Gastrocnemius medialis (tissue), 4 donors: Measurements from ENCODE around the gene AK2. TPM values are rescaled to one million over a fixed set of nuclear protein-coding genes. Genes with fewer than 3 reads are reported as not detected.
"Not testable (repeated sequence)": the region's sequence is repeated elsewhere in the genome, so short reads cannot be mapped to it uniquely, and the experiment has no call there.

Source experiments
- ATAC-seq, 2 donors: fragments of 150-250 bp; one replicate each; pipeline ENCODE4 v1.9.1; 2016
- DNase-seq, 2 donors: peaks; one replicate each; pipeline ENCODE4 v3.0.0-alpha.2; 2019
- H3K27ac ChIP-seq, 4 donors: fragments of 200-600 bp; sonication (generic); 1 replicate in 1 of 4; 2 replicates in 3 of 4; pipeline ENCODE4 v1.5.1; 2016 to 2018; ENCODE audit warnings: mild to moderate bottlenecking in 2 of 4, moderate library complexity in 1 of 4
- H3K27me3 ChIP-seq, 3 donors: fragments of 200-600 bp; sonication (generic) in 2 of 3; 1 replicate in 1 of 3; 2 replicates in 2 of 3; pipeline versions ENCODE4 v1.5.1 to v1.6.0; 2016 to 2019; ENCODE audit warnings: mild to moderate bottlenecking in 1 of 3, moderate library complexity in 1 of 3
- H3K36me3 ChIP-seq, 2 donors: fragments of 200-600 bp; sonication (generic) in 1 of 2; one replicate each; pipeline ENCODE4 v1.5.1; 2017 to 2018
- H3K4me1 ChIP-seq, 2 donors: fragments of 200-600 bp; sonication (generic) in 1 of 2; one replicate each; pipeline ENCODE4 v1.5.1; 2016 to 2017; ENCODE audit warnings: mild to moderate bottlenecking in 2 of 2
- H3K4me3 ChIP-seq, 4 donors: fragments of 200-600 bp; sonication (generic) in 3 of 4; 1 replicate in 1 of 4; 2 replicates in 3 of 4; pipeline ENCODE4 v1.5.1; 2016 to 2019; ENCODE audit warnings: mild to moderate bottlenecking in 2 of 4
- H3K9me3 ChIP-seq, 3 donors: fragments of 200-600 bp; sonication (generic) in 2 of 3; 1 replicate in 1 of 3; 2 replicates in 2 of 3; pipeline ENCODE4 v1.5.1; 2016 to 2019
- POLR2A ChIP-seq, 2 donors: fragments of 450-650 bp; IDR thresholded peaks; one replicate each; pipeline ENCODE4 v1.6.1; 2017; ENCODE audit warnings: antibody characterized with exemption in 2 of 2, mild to moderate bottlenecking in 2 of 2, moderate library complexity in 2 of 2
- in situ Hi-C, 4 donors: fragments of 200-750 bp; cut with MboI; loops; one replicate each; pipeline versions ENCODE4 v1.15.0 to v1.8.0; 2017; ENCODE audit warnings: low sequenced_read_pairs in 4 of 4
- intact Hi-C: fragments of 100-400 bp; cut with DNase I; formaldehyde crosslinking; loops from one replicate; pipeline ENCODE4 v1.15.1; 2023; ENCODE audit warnings: low total_unique reads
- total RNA-seq, 4 donors: library from RNA; depleted of rRNA; stranded (reverse); fragments of >200 nt; gene quantifications; one replicate each; pipeline versions ENCODE4 v1.1.0 to v1.2.3, GENCODE V29; 2016
- TF ChIP-seq, protein P1 (sequence below), 5 experiments: fragments of 450-650 bp in 3 of 5; fragments of 200-600 bp in 2 of 5; sonication (generic) in 2 of 5; IDR thresholded peaks in 4 of 5; conservative IDR thresholded peaks in 1 of 5; 1 replicate in 4 of 5; 2 replicates in 1 of 5; pipeline ENCODE4 v1.5.1; 2016 to 2019; ENCODE audit warnings: antibody characterized with exemption in 5 of 5, mild to moderate bottlenecking in 3 of 5, moderate library complexity in 3 of 5

The AK2 gene
- total RNA-seq, 4 donors from 2014 or later, result 125 to 261 (median 152) TPM

DNA sequence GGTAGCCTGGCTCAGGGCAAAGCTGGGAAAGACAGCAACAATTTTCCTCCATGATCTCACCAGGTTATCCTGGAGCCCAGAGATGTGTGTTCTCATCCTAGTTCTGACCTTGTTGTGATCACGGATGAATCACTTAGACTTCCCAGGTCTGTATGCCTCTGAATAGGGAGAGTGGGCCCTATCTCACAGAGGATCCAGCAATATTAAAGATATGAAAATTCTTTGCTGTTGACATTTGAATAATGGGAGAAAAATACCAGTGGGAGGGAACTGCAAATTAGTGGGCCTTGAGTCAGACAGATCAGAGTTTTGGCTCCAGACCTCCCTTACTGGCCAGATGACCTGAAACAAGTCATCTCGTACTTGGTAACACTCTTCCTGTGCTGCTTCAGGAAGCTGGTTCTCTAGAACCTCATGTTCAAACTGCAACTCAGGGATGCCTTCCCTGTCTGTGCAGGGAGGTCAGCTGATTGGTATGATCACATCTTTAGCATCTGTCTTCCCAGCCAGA lies 39.2 kb downstream of the AK2 start:
- Histone ChIP-seq H3K4me3 (no peak overlapping the region), H3K36me3 (no peaks in the 10 kb centered on the region), H3K9me3 (no peaks in the 10 kb centered on the region), H3K4me1 (peaks cover 28 to 37% of the 10 kb centered on the region in 2 donors), H3K27me3 (no peaks in the 10 kb centered on the region), H3K27ac (peak overlapping the region in 2 of 4 donors; percentile 18)
- TF ChIP-seq, protein P1, sequence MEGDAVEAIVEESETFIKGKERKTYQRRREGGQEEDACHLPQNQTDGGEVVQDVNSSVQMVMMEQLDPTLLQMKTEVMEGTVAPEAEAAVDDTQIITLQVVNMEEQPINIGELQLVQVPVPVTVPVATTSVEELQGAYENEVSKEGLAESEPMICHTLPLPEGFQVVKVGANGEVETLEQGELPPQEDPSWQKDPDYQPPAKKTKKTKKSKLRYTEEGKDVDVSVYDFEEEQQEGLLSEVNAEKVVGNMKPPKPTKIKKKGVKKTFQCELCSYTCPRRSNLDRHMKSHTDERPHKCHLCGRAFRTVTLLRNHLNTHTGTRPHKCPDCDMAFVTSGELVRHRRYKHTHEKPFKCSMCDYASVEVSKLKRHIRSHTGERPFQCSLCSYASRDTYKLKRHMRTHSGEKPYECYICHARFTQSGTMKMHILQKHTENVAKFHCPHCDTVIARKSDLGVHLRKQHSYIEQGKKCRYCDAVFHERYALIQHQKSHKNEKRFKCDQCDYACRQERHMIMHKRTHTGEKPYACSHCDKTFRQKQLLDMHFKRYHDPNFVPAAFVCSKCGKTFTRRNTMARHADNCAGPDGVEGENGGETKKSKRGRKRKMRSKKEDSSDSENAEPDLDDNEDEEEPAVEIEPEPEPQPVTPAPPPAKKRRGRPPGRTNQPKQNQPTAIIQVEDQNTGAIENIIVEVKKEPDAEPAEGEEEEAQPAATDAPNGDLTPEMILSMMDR (IDR thresholded peaks at IDR 0.05 in 4 of 5, conservative IDR thresholded peaks at IDR 0.05 in 1 of 5), result no peak
- no peak for TF ChIP-seq POLR2A (IDR thresholded peaks at IDR 0.05)
- intact Hi-C loops, result no loop called here
- DNase-seq (no peak), ATAC-seq (no peak)
- in situ Hi-C loops, result no loop called here

DNA sequence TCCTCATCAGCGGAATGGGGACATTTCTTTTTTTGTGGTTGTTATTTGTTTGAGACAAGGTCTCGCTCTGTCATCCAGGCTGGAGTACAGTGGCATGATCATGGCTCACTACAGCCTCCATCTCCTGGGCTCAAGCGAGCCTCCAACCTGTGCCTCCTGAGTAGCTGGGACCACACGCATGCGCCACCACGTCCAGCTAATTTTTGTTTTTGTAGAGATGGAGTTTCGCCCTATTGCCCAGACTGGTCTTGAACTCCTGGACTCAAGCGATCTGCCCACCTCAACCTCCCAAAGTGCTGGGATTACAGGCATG lies 43.4 kb downstream of the AK2 start:
- H3K4me3 ChIP-seq, in situ Hi-C loops, H3K27me3 ChIP-seq, H3K36me3 ChIP-seq, ATAC-seq, intact Hi-C loops, H3K9me3 ChIP-seq, DNase-seq: not testable (repeated sequence)
- peak overlapping the region in 1 of 4 donors; percentile 22 for H3K27ac ChIP-seq
- peaks cover 37 to 44% of the 10 kb centered on the region in 2 donors for H3K4me1 ChIP-seq

DNA sequence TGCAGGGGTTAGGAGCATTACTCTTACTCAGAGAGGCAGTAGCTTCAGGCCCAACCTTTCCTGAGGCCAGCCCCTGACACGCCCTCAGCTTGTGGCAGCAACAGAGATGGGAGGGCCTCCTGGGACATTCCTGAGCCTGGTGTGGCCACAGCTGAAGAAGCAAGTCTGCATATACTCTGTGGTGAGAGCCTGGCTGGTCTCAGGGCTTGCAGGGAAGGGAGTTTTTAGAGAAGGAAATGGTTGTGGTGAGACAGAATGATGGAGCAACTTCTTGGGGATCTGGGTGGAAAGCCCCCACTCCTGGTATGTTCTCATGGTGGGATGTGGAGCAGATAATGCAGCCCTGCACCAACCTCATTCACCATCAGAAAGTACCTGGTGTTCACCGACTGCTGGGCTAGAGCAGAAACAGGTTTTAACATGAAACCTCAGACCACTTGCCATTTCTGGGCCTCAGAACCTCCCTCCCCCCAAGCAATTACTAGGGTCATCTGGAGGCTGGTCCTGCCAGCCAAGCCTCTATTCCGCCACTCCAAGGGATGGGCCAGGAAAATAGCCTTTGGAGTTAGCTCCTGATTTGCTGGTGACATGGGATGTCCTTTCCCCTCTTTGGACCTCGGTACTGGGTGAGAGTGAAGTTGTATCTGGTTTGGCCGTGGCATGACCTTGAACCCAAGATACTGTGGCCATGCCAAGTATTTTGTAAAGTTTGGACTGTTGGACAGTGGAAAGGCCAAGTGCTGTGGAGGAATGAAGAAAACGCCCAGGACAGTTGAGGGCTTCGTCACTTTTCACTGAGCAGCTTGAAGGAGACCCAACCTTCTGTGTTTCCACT lies 44.0 kb downstream of the AK2 start:
- Histone ChIP-seq H3K4me1 (peaks cover 33 to 39% of the 10 kb centered on the region in 2 donors), H3K4me3 (no peak overlapping the region), H3K36me3 (no peaks in the 10 kb centered on the region), H3K27ac (peak overlapping the region; percentile 22 to 61 (median 33)), H3K9me3 (no peaks in the 10 kb centered on the region), H3K27me3 (no peaks in the 10 kb centered on the region)
- DNase-seq (peak; percentile 45 to 79), ATAC-seq (peak; percentile 35 to 71)
- in situ Hi-C loops, result no loop called here
- TF ChIP-seq, protein P1 (IDR thresholded peaks at IDR 0.05 in 4 of 5, conservative IDR thresholded peaks at IDR 0.05 in 1 of 5), result no peak
- TF ChIP-seq POLR2A (IDR thresholded peaks at IDR 0.05), result no peak
- intact Hi-C loops, result no loop called here

DNA sequence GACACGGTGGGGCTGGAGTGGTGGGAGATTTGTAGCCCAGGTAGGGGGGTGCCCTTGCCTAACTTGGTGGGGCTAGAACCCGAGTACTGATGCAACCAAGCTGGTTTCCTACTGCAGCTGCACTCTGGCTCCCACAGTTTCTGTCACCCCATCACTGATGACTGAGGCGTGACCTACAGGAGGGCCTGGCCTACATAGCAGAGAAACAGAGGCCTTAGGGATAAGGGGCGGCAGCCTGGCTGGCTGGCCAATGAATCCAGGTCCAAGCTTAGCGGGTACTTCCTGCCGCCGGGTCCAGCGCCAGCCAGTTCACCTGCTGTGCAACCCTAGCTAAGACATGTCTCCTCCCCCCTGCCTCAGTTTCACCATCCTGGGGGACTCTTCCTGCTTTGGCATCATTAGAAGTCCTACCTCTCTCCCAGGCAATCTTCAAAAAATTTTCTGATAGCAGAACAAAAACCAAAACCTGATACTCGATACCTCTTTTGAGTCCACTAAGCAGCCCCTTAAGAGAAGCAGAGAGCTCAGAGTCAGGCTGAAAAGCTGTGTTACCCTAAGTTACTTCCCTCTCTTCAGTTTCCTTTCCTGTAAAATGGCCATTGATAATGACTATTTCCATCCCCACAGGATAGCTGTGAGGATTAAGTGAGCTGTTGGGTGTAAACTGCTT lies 44.7 kb downstream of the AK2 start:
- Histone ChIP-seq H3K27ac (peak overlapping the region; percentile 17 to 61 (median 24)), H3K4me3 (no peak overlapping the region), H3K9me3 (no peaks in the 10 kb centered on the region), H3K4me1 (peaks cover 27 to 35% of the 10 kb centered on the region in 2 donors), H3K27me3 (no peaks in the 10 kb centered on the region), H3K36me3 (no peaks in the 10 kb centered on the region)
- DNase-seq (no peak), ATAC-seq (no peak)
- intact Hi-C loops (no loop called here), in situ Hi-C loops (no loop called here)
- TF ChIP-seq POLR2A (IDR thresholded peaks at IDR 0.05), result no peak
- TF ChIP-seq, protein P1 (IDR thresholded peaks at IDR 0.05 in 4 of 5, conservative IDR thresholded peaks at IDR 0.05 in 1 of 5), result no peak

DNA sequence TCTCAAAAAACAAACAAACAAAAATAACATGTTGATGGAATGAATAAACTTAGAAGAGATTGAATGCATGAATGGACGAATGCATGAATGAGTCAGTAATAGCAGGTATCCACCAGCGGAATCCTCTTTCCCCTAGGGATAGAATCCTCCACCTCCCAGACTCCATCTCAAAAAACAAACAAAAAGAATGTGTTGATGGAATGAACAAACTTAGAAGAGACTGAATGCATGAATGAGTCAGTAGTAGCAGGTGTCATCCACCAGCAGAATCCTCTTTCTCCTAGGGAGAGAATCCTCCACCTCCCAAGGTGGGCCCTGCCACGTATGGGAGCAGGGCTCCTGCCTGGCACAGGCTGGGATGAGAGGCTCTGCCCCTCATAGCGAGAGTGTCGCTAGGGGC lies 45.3 kb downstream of the AK2 start:
- no peak for DNase-seq
- no peak for ATAC-seq
- TF ChIP-seq POLR2A (IDR thresholded peaks at IDR 0.05), result no peak
- TF ChIP-seq, protein P1 (IDR thresholded peaks at IDR 0.05 in 4 of 5, conservative IDR thresholded peaks at IDR 0.05 in 1 of 5), result no peak
- in situ Hi-C loops (no loop called here), intact Hi-C loops (no loop called here)
- peak overlapping the region in 2 of 4 donors; percentile 27 to 61 for H3K27ac ChIP-seq
- H3K27me3 ChIP-seq, result no peaks in the 10 kb centered on the region
- no peak overlapping the region for H3K4me3 ChIP-seq
- peaks cover 27 to 35% of the 10 kb centered on the region in 2 donors for H3K4me1 ChIP-seq
- no peaks in the 10 kb centered on the region for H3K36me3 ChIP-seq
- no peaks in the 10 kb centered on the region for H3K9me3 ChIP-seq
